Stomach (tissue), 9 donors: Measurements from ENCODE around the gene RAB6B. TPM values are rescaled to one million over a fixed set of nuclear protein-coding genes. Genes with fewer than 3 reads are reported as not detected.

ENCODE experiments used
- DNase-seq, 2 donors: peaks; one replicate each; pipeline versions ENCODE4 v3.0.0 to v3.0.0-alpha.2; 2013 to 2019
- H3K27ac ChIP-seq, 5 donors: fragments of 200-600 bp in 4 of 5; sonication (generic) in 4 of 5; one replicate each; pipeline ENCODE4 v1.5.1; 2013 to 2019; ENCODE audit warnings: mild to moderate bottlenecking in 1 of 5, moderate library complexity in 1 of 5
- H3K27me3 ChIP-seq, 3 donors: fragments of 200-600 bp; sonication (generic); one replicate each; pipeline ENCODE4 v1.5.1; 2017 to 2019; ENCODE audit warnings: mixed run types in 1 of 3
- H3K36me3 ChIP-seq, 4 donors: fragments of 200-600 bp; sonication (generic); 1 replicate in 3 of 4; 2 replicates in 1 of 4; pipeline ENCODE4 v1.5.1; 2016 to 2019
- H3K4me1 ChIP-seq, 4 donors: fragments of 200-600 bp; sonication (generic); one replicate each; pipeline ENCODE4 v1.5.1; 2016 to 2019
- H3K4me3 ChIP-seq, 4 donors: fragments of 200-600 bp; sonication (generic) in 3 of 4; one replicate each; pipeline ENCODE4 v1.5.1; 2016 to 2019; ENCODE audit warnings: mild to moderate bottlenecking in 1 of 4
- H3K9me3 ChIP-seq, 4 donors: fragments of 200-600 bp; sonication (generic); one replicate each; pipeline ENCODE4 v1.5.1; 2016 to 2019
- CTCF ChIP-seq, 7 experiments: fragments of 450-650 bp in 4 of 7; fragments of 200-600 bp in 3 of 7; sonication (generic) in 3 of 7; IDR thresholded peaks; one replicate each; pipeline ENCODE4 v1.5.1; 2016 to 2019; ENCODE audit warnings: antibody characterized with exemption in 7 of 7, control low read depth in 2 of 7, mild to moderate bottlenecking in 1 of 7
- EP300 ChIP-seq: sonication (generic); formaldehyde crosslinking; IDR thresholded peaks from one replicate; pipeline ENCODE4 v1.6.1; 2017; ENCODE audit warnings: antibody characterized with exemption
- POLR2A ChIP-seq, 4 donors: fragments of 450-650 bp; IDR thresholded peaks; one replicate each; pipeline ENCODE4 v1.6.1; 2016; ENCODE audit warnings: antibody characterized with exemption in 4 of 4, control low read depth in 2 of 4, mild to moderate bottlenecking in 1 of 4, moderate library complexity in 1 of 4
- POLR2AphosphoS5 ChIP-seq, 3 donors: sonication (generic); formaldehyde crosslinking; IDR thresholded peaks; one replicate each; pipeline ENCODE4 v1.6.1; 2016; ENCODE audit warnings: antibody characterized with exemption in 3 of 3
- WGBS, 5 donors: extraction: QIAGEN DNeasy Blood & Tissue Kit in 3 of 5; methylation state at CpG; one replicate each; pipeline versions ENCODE4 v1.1.5 to v1.1.7; 2013 to 2018; 5-methylcytosine and 5-hydroxymethylcytosine counted together
- intact Hi-C: fragments of 100-400 bp; cut with DNase I; formaldehyde crosslinking; loops from one replicate; pipeline ENCODE4 v1.15.1; 2023; ENCODE audit warnings: low total_unique reads
- polyA plus RNA-seq, 3 donors: library from polyadenylated mRNA; stranded (reverse); fragments of 200-250 nt; gene quantifications; one replicate each; pipeline ENCODE4 v1.2.3, GENCODE V29; 2013
- total RNA-seq, 5 donors: library from RNA; depleted of rRNA; stranded (reverse); fragments of >200 nt; gene quantifications; one replicate each; pipeline versions ENCODE4 v1.1.0 to v1.2.3, GENCODE V29; 2014 to 2016
- donor health status: healthy with polysubstance abuse.
- donor health status: Bipolar disorder and iron deficiency.
- donor health status: healthy.

RAB6B gene
- total and polyA plus RNA-seq, 8 donors, result 0.58 to 7.5 (median 1.9) TPM

- intact Hi-C loops, result no loop called here
- TF ChIP-seq EP300 (no peak), POLR2A (IDR thresholded peaks at IDR 0.05) (no peak)
- Histone ChIP-seq H3K27ac (no peak overlapping the region), H3K4me3 (no peak overlapping the region), H3K4me1 (peaks cover 0 to 8% (median 0%) of the 10 kb centered on the region in 4 donors), H3K9me3 (peaks cover 0 to 12% (median 4%) of the 10 kb centered on the region in 4 donors), H3K27me3 (no peaks in the 10 kb centered on the region), H3K36me3 (no peaks in the 10 kb centered on the region)
- no peak for DNase-seq
- WGBS, 5 donors, result 80 to 97% (median 94%) methylated on average over 3 of the region's 3 CpGs
Observed at GRCh38 chr3:133878518-133878917, 17.2 kb downstream of the RAB6B start.

- Histone ChIP-seq H3K4me1 (peaks cover 0 to 4% (median 0%) of the 10 kb centered on the region in 4 donors), H3K36me3 (no peaks in the 10 kb centered on the region), H3K4me3 (no peak overlapping the region), H3K27me3 (no peaks in the 10 kb centered on the region), H3K9me3 (peaks cover 0 to 12% (median 4%) of the 10 kb centered on the region in 4 donors), H3K27ac (no peak overlapping the region)
- WGBS, 5 donors, result 81 to 90% (median 82%) methylated on average over 2 of the region's 2 CpGs
- intact Hi-C loops, result no loop called here
- no peak for TF ChIP-seq POLR2AphosphoS5 (IDR thresholded peaks at IDR 0.05)
- TF ChIP-seq CTCF (IDR thresholded peaks at IDR 0.05), result no peak
- TF ChIP-seq EP300, result no peak
- no peak for TF ChIP-seq POLR2A (IDR thresholded peaks at IDR 0.05)
- no peak for DNase-seq
Observed at GRCh38 chr3:133877221-133877620, 18.5 kb downstream of the RAB6B start.

- Histone ChIP-seq H3K9me3 (peaks cover 0 to 12% (median 4%) of the 10 kb centered on the region in 4 donors), H3K27me3 (no peaks in the 10 kb centered on the region), H3K4me3 (no peak overlapping the region), H3K27ac (no peak overlapping the region), H3K36me3 (no peaks in the 10 kb centered on the region), H3K4me1 (no peaks in the 10 kb centered on the region)
- TF ChIP-seq EP300 (no peak), POLR2AphosphoS5 (IDR thresholded peaks at IDR 0.05) (no peak), CTCF (IDR thresholded peaks at IDR 0.05) (no peak), POLR2A (IDR thresholded peaks at IDR 0.05) (no peak)
- WGBS, 5 donors, result 80 to 83% (median 81%) methylated on average over 8 of the region's 8 CpGs
- no peak for DNase-seq
- intact Hi-C loops, result no loop called here
Observed at GRCh38 chr3:133874761-133875438, 20.8 kb downstream of the RAB6B start.

GRCh38 chr3:133874344-133874743 lies 21.3 kb downstream of the RAB6B start:
- 63 to 76% (median 71%) methylated on average over 1 of the region's 1 CpG for WGBS, 5 donors
- no peaks in the 10 kb centered on the region for H3K27me3 ChIP-seq
- H3K27ac ChIP-seq, result no peak overlapping the region
- no peaks in the 10 kb centered on the region for H3K36me3 ChIP-seq
- intact Hi-C loops, result no loop called here
- H3K4me1 ChIP-seq, result no peaks in the 10 kb centered on the region
- no peak for DNase-seq
- no peak for TF ChIP-seq EP300
- no peak overlapping the region for H3K4me3 ChIP-seq
- peaks cover 0 to 12% (median 4%) of the 10 kb centered on the region in 4 donors for H3K9me3 ChIP-seq

GRCh38 chr3:133872781-133873180 lies 22.9 kb downstream of the RAB6B start:
- 91 to 94% (median 91%) methylated on average over 7 of the region's 7 CpGs for WGBS, 5 donors
- no peak for DNase-seq
- peaks cover 0 to 6% (median 0%) of the 10 kb centered on the region in 4 donors for H3K4me1 ChIP-seq
- intact Hi-C loops, result no loop called here
- TF ChIP-seq EP300, result no peak
- no peak for TF ChIP-seq POLR2A (IDR thresholded peaks at IDR 0.05)
- no peak for TF ChIP-seq POLR2AphosphoS5 (IDR thresholded peaks at IDR 0.05)
- TF ChIP-seq CTCF (IDR thresholded peaks at IDR 0.05), result no peak
- H3K36me3 ChIP-seq, result no peaks in the 10 kb centered on the region
- no peak overlapping the region for H3K4me3 ChIP-seq
- no peaks in the 10 kb centered on the region for H3K27me3 ChIP-seq
- H3K9me3 ChIP-seq, result no peaks in the 10 kb centered on the region
- H3K27ac ChIP-seq, result no peak overlapping the region
